NT2/D1 (cell line): ENCODE results near the gene KLHL29.

ENCODE experiments used
- DNase-seq: peaks from one replicate; pipeline ENCODE4 v3.0.0-alpha.2; 2011; ENCODE audit warnings: low read depth, low spot score
- H3K27me3 ChIP-seq: 2 replicates; pipeline ENCODE4 v1.6.0; 2011; ENCODE audit warnings: mild to moderate bottlenecking; ENCODE audit not compliant: insufficient read length, insufficient read depth
- H3K36me3 ChIP-seq: 2 replicates; pipeline ENCODE4 v1.6.1; 2011; ENCODE audit warnings: mild to moderate bottlenecking, low read length, mixed read lengths; ENCODE audit not compliant: insufficient read depth, insufficient read length
- H3K4me1 ChIP-seq: 2 replicates; pipeline ENCODE4 v1.5.1; 2011; ENCODE audit not compliant: insufficient read depth, insufficient read length
- H3K4me3 ChIP-seq: 2 replicates; pipeline ENCODE4 v1.5.1; 2011; ENCODE audit warnings: low read depth; ENCODE audit not compliant: insufficient read length
- H3K9ac ChIP-seq: 2 replicates; pipeline ENCODE4 v1.6.0; 2011; ENCODE audit warnings: low read depth; ENCODE audit not compliant: insufficient read length
- H3K9me3 ChIP-seq: 2 replicates; pipeline ENCODE4 v1.5.1; 2011; ENCODE audit warnings: mild to moderate bottlenecking, low read length; ENCODE audit not compliant: insufficient read depth
- SUZ12 ChIP-seq: IDR thresholded peaks from 2 replicates; pipeline ENCODE4 v1.6.1; 2011; ENCODE audit not compliant: insufficient read length, insufficient read depth; ENCODE audit errors: extremely low read depth
- YY1 ChIP-seq: IDR thresholded peaks from 2 replicates; pipeline ENCODE4 v1.6.1; 2011; ENCODE audit not compliant: insufficient read length, insufficient read depth
- ZNF274 ChIP-seq: IDR thresholded peaks from 2 replicates; pipeline ENCODE4 v1.6.1; 2011; ENCODE audit warnings: mild to moderate bottlenecking, low read depth, low read length

KLHL29 gene

GRCh38 chr2:23423873-23424680 is 39.1 kb downstream of the KLHL29 start:
- DNase-seq, result no peak
- Histone ChIP-seq H3K9ac (peak overlapping the region; percentile 53), H3K27me3 (no peaks in the 10 kb centered on the region), H3K36me3 (no peaks in the 10 kb centered on the region), H3K4me3 (no peak overlapping the region), H3K9me3 (no peaks in the 10 kb centered on the region), H3K4me1 (peaks cover 12% of the 10 kb centered on the region)
- TF ChIP-seq SUZ12, result no peak
- no peak for TF ChIP-seq YY1
- TF ChIP-seq ZNF274, result no peak

- no peaks in the 10 kb centered on the region for H3K27me3 ChIP-seq
- H3K4me3 ChIP-seq, result no peak overlapping the region
- no peaks in the 10 kb centered on the region for H3K36me3 ChIP-seq
- no peak overlapping the region for H3K9ac ChIP-seq
- no peaks in the 10 kb centered on the region for H3K9me3 ChIP-seq
- DNase-seq, result no peak
- H3K4me1 ChIP-seq, result peaks cover 12% of the 10 kb centered on the region
- TF ChIP-seq ZNF274 (no peak), YY1 (no peak), SUZ12 (no peak)
These were observed 40.4 kb downstream of the KLHL29 start for GRCh38 chr2:23425338-23425871.

- Histone ChIP-seq H3K4me3 (no peak overlapping the region), H3K36me3 (no peaks in the 10 kb centered on the region), H3K9me3 (no peaks in the 10 kb centered on the region), H3K27me3 (no peaks in the 10 kb centered on the region), H3K4me1 (peaks cover 12% of the 10 kb centered on the region), H3K9ac (no peak overlapping the region)
- DNase-seq, result no peak
- no peak for TF ChIP-seq SUZ12
- no peak for TF ChIP-seq YY1
These were observed 40.9 kb downstream of the KLHL29 start for GRCh38 chr2:23425885-23426262.

GRCh38 chr2:23426263-23426905 is 41.4 kb downstream of the KLHL29 start:
- Histone ChIP-seq H3K36me3 (no peaks in the 10 kb centered on the region), H3K9me3 (no peaks in the 10 kb centered on the region), H3K4me1 (peaks cover 9% of the 10 kb centered on the region), H3K27me3 (no peaks in the 10 kb centered on the region), H3K9ac (no peak overlapping the region), H3K4me3 (no peak overlapping the region)
- no peak for TF ChIP-seq ZNF274
- TF ChIP-seq SUZ12, result no peak
- no peak for TF ChIP-seq YY1
- no peak for DNase-seq

- no peak overlapping the region for H3K4me3 ChIP-seq
- peaks cover 8% of the 10 kb centered on the region for H3K4me1 ChIP-seq
- H3K9me3 ChIP-seq, result no peaks in the 10 kb centered on the region
- H3K36me3 ChIP-seq, result no peaks in the 10 kb centered on the region
- DNase-seq, result no peak
- H3K27me3 ChIP-seq, result no peaks in the 10 kb centered on the region
- TF ChIP-seq SUZ12, result no peak
- no peak for TF ChIP-seq ZNF274
- TF ChIP-seq YY1, result no peak
- no peak overlapping the region for H3K9ac ChIP-seq
These were observed 42.4 kb downstream of the KLHL29 start for GRCh38 chr2:23427350-23427749.

GRCh38 chr2:23427976-23428375 is 43.0 kb downstream of the KLHL29 start:
- peaks cover 4% of the 10 kb centered on the region for H3K4me1 ChIP-seq
- H3K27me3 ChIP-seq, result no peaks in the 10 kb centered on the region
- H3K4me3 ChIP-seq, result no peak overlapping the region
- DNase-seq, result no peak
- no peak overlapping the region for H3K9ac ChIP-seq
- no peaks in the 10 kb centered on the region for H3K9me3 ChIP-seq
- TF ChIP-seq ZNF274, result no peak
- no peak for TF ChIP-seq SUZ12
- no peak for TF ChIP-seq YY1
- no peaks in the 10 kb centered on the region for H3K36me3 ChIP-seq

DNA sequence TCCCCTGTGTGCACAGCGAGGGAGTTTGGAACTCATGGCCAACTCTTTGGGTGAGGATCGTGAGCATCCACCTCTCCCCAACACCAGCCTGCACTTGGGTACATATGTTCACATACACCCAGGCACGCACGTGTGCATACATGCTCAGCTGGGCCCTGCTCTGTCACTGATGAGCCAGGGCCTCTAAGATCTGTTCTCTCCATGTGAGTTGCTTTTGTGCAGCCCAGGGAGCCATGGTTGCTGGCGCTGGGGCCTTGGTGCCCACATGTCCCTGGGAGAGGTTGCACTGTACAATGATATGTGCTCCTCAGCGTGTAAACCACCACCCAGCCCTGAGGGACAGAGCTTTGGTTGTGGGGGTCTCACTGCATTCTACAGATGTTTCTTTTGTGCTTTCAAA is 44.1 kb downstream of the KLHL29 start:
- no peak for DNase-seq
- Histone ChIP-seq H3K4me3 (no peak overlapping the region), H3K4me1 (no peaks in the 10 kb centered on the region), H3K36me3 (no peaks in the 10 kb centered on the region), H3K9ac (no peak overlapping the region), H3K9me3 (no peaks in the 10 kb centered on the region), H3K27me3 (no peaks in the 10 kb centered on the region)
- TF ChIP-seq ZNF274 (no peak), YY1 (no peak), SUZ12 (no peak)
